Camera-type eye (tissue), 1 donor: ENCODE data around the gene PLA2G4E. TPM values are rescaled to one million over a fixed set of nuclear protein-coding genes. Genes with fewer than 3 reads are reported as not detected.

Experiments
- total RNA-seq: library from RNA; depleted of rRNA; stranded (reverse); fragments of >200 nt; gene quantifications from one replicate; pipeline ENCODE4 v1.2.3, GENCODE V29; 2014

Gene PLA2G4E
- total RNA-seq = 0.16 TPM

DNA sequence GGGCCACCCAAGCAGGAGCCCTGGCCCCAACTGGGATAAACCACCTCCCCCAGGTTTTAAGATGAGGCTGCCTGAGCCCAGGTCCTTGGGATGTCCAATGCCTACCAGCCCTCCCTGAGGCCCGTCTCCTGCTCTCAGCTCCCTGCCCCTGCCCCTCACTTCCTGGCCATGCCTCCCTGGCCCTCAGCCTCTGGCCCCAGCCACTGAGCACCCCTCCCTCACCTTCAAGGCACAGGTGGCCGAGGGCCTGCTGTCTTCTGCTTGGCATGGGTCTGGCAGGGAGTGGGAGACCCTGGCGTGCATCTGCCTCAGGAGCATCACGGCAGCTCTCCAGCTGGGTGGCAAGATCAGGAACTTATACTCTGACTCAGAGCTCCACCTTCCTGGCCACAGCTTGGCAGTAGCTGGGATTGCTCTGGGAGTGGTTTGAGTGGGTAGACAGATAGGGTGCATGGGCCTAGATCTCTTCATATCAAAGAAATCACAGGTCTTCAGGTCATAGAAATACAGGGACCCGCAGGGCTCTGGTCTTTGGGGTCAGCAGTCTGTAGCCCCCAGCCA, at the start of gene PLA2G4E:
TSS of gene PLA2G4E (minus strand) at position 330 of the 561 bp plus-strand sequence. CDS start at position 318, 12 bp downstream.

DNA sequence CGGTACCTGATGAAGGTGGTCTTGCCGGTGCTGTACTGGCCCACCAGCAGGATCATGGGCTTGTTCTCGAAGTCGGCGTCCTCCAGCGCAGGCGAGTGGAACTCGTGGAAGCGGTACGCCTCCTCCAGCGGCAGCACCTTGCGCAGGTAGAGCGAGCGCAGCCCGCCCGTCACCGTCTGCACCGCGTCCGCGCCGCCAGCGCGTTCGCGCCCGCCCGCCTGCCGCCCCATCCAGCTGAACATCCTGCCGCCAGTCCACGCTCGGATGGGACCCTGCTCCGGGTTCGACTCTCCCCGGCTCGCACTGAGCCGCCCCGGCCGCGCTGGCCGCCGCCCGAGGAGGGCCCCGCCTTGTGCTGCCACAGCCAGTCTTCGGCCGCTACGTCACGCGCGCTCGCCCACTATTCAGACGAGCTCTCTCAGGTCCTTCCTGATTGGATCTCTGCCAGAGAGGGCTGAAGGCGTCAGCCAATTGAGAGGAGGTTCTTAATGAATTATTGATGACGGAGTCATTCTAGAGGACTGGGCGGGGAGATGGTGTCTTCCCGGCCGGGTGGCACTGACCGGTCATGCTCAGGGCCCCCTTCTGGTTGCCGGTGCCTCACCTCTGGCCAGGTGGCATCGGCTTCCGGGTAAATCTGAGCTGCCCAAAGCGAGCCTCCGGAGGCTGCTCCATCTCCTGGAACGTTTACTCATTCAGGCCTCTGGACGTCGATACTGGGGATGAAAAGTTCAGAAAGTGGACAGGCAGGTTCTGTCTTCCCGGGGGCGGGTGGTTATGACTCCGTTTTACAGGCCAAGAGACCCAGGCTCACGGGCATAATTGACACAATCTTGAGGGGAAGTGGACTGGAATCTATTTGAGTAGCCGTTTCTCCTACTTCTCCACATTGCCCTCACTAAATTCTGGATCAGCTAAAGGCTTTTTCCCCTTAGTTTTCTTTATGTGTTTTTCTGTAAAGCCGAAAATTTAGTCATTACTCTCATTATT, 48.3 kb downstream of the PLA2G4E start, which contains the start of gene EHD4:
TSS of gene EHD4 (minus strand) at position 305 of the 990 bp plus-strand sequence. CDS start at position 242, 63 bp downstream.

Other genes starting within 250 kb of the PLA2G4E start
- gene MAPKBP1, start 246.6 kb downstream of the PLA2G4E start, total RNA-seq = 31.3 TPM
- gene JMJD7, start 192.9 kb downstream of the PLA2G4E start, total RNA-seq = 15.9 TPM
- gene PLA2G4B, start 182.2 kb downstream of the PLA2G4E start, total RNA-seq = 8.0 TPM
- gene SPTBN5, start 127.0 kb downstream of the PLA2G4E start, total RNA-seq = 7.1 TPM
- gene EHD4, start 48.5 kb downstream of the PLA2G4E start, total RNA-seq = 15.6 TPM
- gene PLA2G4D, start 73.5 kb upstream of the PLA2G4E start, total RNA-seq = not detected
- gene PLA2G4F, start 135.6 kb upstream of the PLA2G4E start, total RNA-seq = 0.99 TPM
- gene VPS39, start 187.3 kb upstream of the PLA2G4E start, total RNA-seq = 80.4 TPM